ENCODE measurements around the gene ATP4B.

DNA sequence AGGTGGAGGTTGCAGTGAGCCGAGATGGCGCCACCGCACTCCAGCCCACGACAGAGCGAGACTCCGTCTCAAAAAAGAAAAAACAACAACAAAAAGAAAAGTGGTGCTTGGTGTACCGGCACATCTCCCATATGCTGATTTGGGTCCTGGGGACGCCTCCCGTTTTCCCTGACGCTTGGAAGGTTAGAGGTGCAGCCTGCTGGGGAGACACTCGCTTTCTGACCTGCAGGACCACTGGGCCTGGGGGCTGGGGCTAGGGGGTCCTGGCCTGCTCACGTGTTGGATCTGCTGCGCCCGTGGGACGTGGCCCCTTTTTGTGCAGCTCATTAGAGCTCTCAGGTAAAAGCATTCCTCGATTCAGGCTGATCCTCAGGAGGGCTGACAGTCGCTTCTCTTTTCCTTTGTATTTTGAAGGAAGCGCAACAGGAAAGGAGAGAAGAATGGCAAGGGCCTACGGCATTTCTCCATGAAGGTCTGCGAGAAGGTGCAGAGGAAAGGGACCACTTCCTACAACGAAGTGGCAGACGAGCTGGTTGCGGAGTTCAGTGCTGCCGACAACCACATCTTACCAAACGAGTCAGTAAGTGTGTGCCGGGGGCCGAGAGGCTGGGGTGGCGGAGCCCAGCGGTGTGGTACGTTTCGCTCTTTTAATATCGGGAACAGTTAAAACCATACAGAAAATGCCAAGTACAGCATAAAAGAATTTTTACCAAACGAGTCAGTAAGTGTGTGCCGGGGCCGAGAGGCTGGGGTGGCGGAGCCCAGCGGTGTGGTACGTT, 25.1 kb downstream of the ATP4B start:
- no peak for TF ChIP-seq CTCF (tag by site-specific recombination; IDR thresholded peaks at IDR 0.05)
- TF ChIP-seq, protein P1, sequence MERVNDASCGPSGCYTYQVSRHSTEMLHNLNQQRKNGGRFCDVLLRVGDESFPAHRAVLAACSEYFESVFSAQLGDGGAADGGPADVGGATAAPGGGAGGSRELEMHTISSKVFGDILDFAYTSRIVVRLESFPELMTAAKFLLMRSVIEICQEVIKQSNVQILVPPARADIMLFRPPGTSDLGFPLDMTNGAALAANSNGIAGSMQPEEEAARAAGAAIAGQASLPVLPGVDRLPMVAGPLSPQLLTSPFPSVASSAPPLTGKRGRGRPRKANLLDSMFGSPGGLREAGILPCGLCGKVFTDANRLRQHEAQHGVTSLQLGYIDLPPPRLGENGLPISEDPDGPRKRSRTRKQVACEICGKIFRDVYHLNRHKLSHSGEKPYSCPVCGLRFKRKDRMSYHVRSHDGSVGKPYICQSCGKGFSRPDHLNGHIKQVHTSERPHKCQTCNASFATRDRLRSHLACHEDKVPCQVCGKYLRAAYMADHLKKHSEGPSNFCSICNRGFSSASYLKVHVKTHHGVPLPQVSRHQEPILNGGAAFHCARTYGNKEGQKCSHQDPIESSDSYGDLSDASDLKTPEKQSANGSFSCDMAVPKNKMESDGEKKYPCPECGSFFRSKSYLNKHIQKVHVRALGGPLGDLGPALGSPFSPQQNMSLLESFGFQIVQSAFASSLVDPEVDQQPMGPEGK (tag by site-specific recombination; IDR thresholded peaks at IDR 0.05), result no peak
- TF ChIP-seq ZNF830 (tag by site-specific recombination; IDR thresholded peaks at IDR 0.05; ENCODE audit: low read depth), result no peak
- TF ChIP-seq REST (tag by site-specific recombination; IDR thresholded peaks at IDR 0.05), result no peak
- no peak for TF ChIP-seq ZNF366 (tag by site-specific recombination; conservative IDR thresholded peaks at IDR 0.05)
- no peak for TF ChIP-seq ZBTB8A (tag by site-specific recombination; IDR thresholded peaks at IDR 0.05)
- TF ChIP-seq, protein P2, sequence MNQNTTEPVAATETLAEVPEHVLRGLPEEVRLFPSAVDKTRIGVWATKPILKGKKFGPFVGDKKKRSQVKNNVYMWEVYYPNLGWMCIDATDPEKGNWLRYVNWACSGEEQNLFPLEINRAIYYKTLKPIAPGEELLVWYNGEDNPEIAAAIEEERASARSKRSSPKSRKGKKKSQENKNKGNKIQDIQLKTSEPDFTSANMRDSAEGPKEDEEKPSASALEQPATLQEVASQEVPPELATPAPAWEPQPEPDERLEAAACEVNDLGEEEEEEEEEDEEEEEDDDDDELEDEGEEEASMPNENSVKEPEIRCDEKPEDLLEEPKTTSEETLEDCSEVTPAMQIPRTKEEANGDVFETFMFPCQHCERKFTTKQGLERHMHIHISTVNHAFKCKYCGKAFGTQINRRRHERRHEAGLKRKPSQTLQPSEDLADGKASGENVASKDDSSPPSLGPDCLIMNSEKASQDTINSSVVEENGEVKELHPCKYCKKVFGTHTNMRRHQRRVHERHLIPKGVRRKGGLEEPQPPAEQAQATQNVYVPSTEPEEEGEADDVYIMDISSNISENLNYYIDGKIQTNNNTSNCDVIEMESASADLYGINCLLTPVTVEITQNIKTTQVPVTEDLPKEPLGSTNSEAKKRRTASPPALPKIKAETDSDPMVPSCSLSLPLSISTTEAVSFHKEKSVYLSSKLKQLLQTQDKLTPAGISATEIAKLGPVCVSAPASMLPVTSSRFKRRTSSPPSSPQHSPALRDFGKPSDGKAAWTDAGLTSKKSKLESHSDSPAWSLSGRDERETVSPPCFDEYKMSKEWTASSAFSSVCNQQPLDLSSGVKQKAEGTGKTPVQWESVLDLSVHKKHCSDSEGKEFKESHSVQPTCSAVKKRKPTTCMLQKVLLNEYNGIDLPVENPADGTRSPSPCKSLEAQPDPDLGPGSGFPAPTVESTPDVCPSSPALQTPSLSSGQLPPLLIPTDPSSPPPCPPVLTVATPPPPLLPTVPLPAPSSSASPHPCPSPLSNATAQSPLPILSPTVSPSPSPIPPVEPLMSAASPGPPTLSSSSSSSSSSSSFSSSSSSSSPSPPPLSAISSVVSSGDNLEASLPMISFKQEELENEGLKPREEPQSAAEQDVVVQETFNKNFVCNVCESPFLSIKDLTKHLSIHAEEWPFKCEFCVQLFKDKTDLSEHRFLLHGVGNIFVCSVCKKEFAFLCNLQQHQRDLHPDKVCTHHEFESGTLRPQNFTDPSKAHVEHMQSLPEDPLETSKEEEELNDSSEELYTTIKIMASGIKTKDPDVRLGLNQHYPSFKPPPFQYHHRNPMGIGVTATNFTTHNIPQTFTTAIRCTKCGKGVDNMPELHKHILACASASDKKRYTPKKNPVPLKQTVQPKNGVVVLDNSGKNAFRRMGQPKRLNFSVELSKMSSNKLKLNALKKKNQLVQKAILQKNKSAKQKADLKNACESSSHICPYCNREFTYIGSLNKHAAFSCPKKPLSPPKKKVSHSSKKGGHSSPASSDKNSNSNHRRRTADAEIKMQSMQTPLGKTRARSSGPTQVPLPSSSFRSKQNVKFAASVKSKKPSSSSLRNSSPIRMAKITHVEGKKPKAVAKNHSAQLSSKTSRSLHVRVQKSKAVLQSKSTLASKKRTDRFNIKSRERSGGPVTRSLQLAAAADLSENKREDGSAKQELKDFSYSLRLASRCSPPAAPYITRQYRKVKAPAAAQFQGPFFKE (tag by site-specific recombination; IDR thresholded peaks at IDR 0.05; ENCODE audit: borderline replicate concordance), result no peak
- TF ChIP-seq, protein P3, sequence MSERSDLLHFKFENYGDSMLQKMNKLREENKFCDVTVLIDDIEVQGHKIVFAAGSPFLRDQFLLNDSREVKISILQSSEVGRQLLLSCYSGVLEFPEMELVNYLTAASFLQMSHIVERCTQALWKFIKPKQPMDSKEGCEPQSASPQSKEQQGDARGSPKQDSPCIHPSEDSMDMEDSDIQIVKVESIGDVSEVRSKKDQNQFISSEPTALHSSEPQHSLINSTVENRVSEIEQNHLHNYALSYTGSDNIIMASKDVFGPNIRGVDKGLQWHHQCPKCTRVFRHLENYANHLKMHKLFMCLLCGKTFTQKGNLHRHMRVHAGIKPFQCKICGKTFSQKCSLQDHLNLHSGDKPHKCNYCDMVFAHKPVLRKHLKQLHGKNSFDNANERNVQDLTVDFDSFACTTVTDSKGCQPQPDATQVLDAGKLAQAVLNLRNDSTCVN (tag by site-specific recombination; optimal IDR thresholded peaks at IDR 0.05), result no peak
- TF ChIP-seq ZSCAN30 (tag by site-specific recombination; IDR thresholded peaks at IDR 0.05), result no peak
- TF ChIP-seq ZNF112 (tag by site-specific recombination; IDR thresholded peaks at IDR 0.05), result no peak
- no peak for TF ChIP-seq ZNF391 (tag by site-specific recombination; IDR thresholded peaks at IDR 0.05; ENCODE audit: borderline replicate concordance, low read depth)
- no peak for TF ChIP-seq BCL11A (tag by site-specific recombination; IDR thresholded peaks at IDR 0.05; ENCODE audit: low read depth)
- no peak for TF ChIP-seq ZNF488 (tag by site-specific recombination; IDR thresholded peaks at IDR 0.05)
- TF ChIP-seq ZNF362 (tag by site-specific recombination; IDR thresholded peaks at IDR 0.05), result no peak
